Trophoblast cell (in vitro differentiated cells and primary cell): ENCODE results near the gene BAIAP2.
A peak's percentile ranks its signal among the peaks of the same experiment; 100 is the strongest.

Experiments
- DNase-seq, 2 donors: peaks; one replicate each; pipeline ENCODE4 v3.0.0-alpha.2; 2016
- H2AFZ ChIP-seq: 2 replicates; pipeline ENCODE4 v1.6.1; 2013; ENCODE audit warnings: low read length, moderate library complexity, mild to moderate bottlenecking; ENCODE audit not compliant: insufficient read depth, poor library complexity
- H2AK5ac ChIP-seq: 2 replicates; pipeline ENCODE4 v1.6.1; 2013; ENCODE audit warnings: mild to moderate bottlenecking, low read length
- H2BK120ac ChIP-seq: 2 replicates; pipeline ENCODE4 v1.6.1; 2013; ENCODE audit warnings: low read length, mild to moderate bottlenecking, moderate library complexity; ENCODE audit not compliant: insufficient read depth, poor library complexity
- H2BK12ac ChIP-seq: 2 replicates; pipeline ENCODE4 v1.6.1; 2013; ENCODE audit warnings: mild to moderate bottlenecking, low read length, moderate library complexity
- H2BK5ac ChIP-seq: 2 replicates; pipeline ENCODE4 v1.6.1; 2013; ENCODE audit warnings: low read length, low read depth, moderate library complexity, mild to moderate bottlenecking; ENCODE audit not compliant: poor library complexity
- H3K14ac ChIP-seq: 2 replicates; pipeline ENCODE4 v1.6.1; 2013; ENCODE audit warnings: mild to moderate bottlenecking, low read length
- H3K18ac ChIP-seq: 2 replicates; pipeline ENCODE4 v1.6.1; 2013; ENCODE audit warnings: mild to moderate bottlenecking, low read length
- H3K23ac ChIP-seq: 2 replicates; pipeline ENCODE4 v1.6.1; 2013; ENCODE audit warnings: low read length
- H3K27ac ChIP-seq: 2 replicates; pipeline ENCODE4 v1.5.1; 2013; ENCODE audit warnings: low read depth, mild to moderate bottlenecking, inconsistent platforms, low read length, moderate library complexity
- H3K27me3 ChIP-seq: 2 replicates; pipeline ENCODE4 v1.6.1; 2013; ENCODE audit warnings: inconsistent platforms, mild to moderate bottlenecking, low read length, moderate library complexity; ENCODE audit not compliant: insufficient read depth
- H3K36me3 ChIP-seq, 2 experiments: 1 replicate in 1 of 2; 2 replicates in 1 of 2; pipeline ENCODE4 v1.6.1; 2013; ENCODE audit warnings: low read length in 2 of 2, mild to moderate bottlenecking in 2 of 2, moderate library complexity in 1 of 2; ENCODE audit not compliant: insufficient read depth in 2 of 2, control insufficient read depth in 1 of 2
- H3K4ac ChIP-seq: 2 replicates; pipeline ENCODE4 v1.6.1; 2013; ENCODE audit warnings: low read depth, mild to moderate bottlenecking, low read length, moderate library complexity
- H3K4me1 ChIP-seq, 2 experiments: 1 replicate in 1 of 2; 2 replicates in 1 of 2; pipeline ENCODE4 v1.6.1; 2013; ENCODE audit warnings: low read length in 2 of 2, mild to moderate bottlenecking in 2 of 2, moderate library complexity in 1 of 2; ENCODE audit not compliant: insufficient read depth in 2 of 2, control insufficient read depth in 1 of 2
- H3K4me2 ChIP-seq: 2 replicates; pipeline ENCODE4 v1.6.1; 2013; ENCODE audit warnings: inconsistent platforms, mild to moderate bottlenecking, low read length, moderate library complexity
- H3K4me3 ChIP-seq: 2 replicates; pipeline ENCODE4 v1.5.1; 2013; ENCODE audit warnings: mild to moderate bottlenecking, low read depth, low read length, inconsistent platforms
- H3K79me1 ChIP-seq: one replicate; pipeline ENCODE4 v1.6.1; 2013; ENCODE audit warnings: low read length
- H3K79me2 ChIP-seq: 2 replicates; pipeline ENCODE4 v1.6.1; 2013; ENCODE audit warnings: low read length, mild to moderate bottlenecking; ENCODE audit not compliant: control insufficient read depth, insufficient read depth, poor library complexity
- H3K9ac ChIP-seq: 2 replicates; pipeline ENCODE4 v1.6.1; 2013; ENCODE audit warnings: mild to moderate bottlenecking, low read length
- H3K9me3 ChIP-seq: 2 replicates; pipeline ENCODE4 v1.6.1; 2013; ENCODE audit warnings: low read depth, mild to moderate bottlenecking, control low read depth, inconsistent platforms, low read length; ENCODE audit not compliant: insufficient read depth
- H4K12ac ChIP-seq: 2 replicates; pipeline ENCODE4 v1.6.1; 2013; ENCODE audit warnings: low read depth, mild to moderate bottlenecking, low read length, moderate library complexity
- H4K8ac ChIP-seq: 2 replicates; pipeline ENCODE4 v1.6.1; 2013; ENCODE audit warnings: low read depth, mild to moderate bottlenecking, low read length, moderate library complexity
- H4K91ac ChIP-seq: one replicate; pipeline ENCODE4 v1.6.1; 2013; ENCODE audit warnings: low read depth, mild to moderate bottlenecking, low read length, moderate library complexity
- WGBS: extraction: QIAGEN DNeasy Blood & Tissue Kit; methylation state at CpG from one replicate; pipeline ENCODE4 v1.1.7; 2013; ENCODE audit warnings: missing lambda C conversion rate; ENCODE audit not compliant: insufficient read length, insufficient coverage; ENCODE audit errors: extremely low coverage; 5-methylcytosine and 5-hydroxymethylcytosine counted together

BAIAP2 gene

GRCh38 chr17:81060416-81060815 is 25.5 kb downstream of the BAIAP2 start:
- no CpG with 5 or more reads among the region's 10 CpGs for WGBS
- Histone ChIP-seq H3K27ac (no peak overlapping the region), H3K4me2 (no peak overlapping the region), H3K79me2 (peaks cover 1% of the 10 kb centered on the region), H2AFZ (no peak overlapping the region), H2BK120ac (no peak overlapping the region), H3K4ac (no peak overlapping the region), H3K9ac (no peak overlapping the region), H3K27me3 (no peaks in the 10 kb centered on the region), H3K4me3 (no peak overlapping the region), H3K14ac (no peak overlapping the region), H2BK12ac (no peak overlapping the region), H4K8ac (no peak overlapping the region), H2AK5ac (no peak overlapping the region), H3K36me3 (peaks cover 24 to 46% of the 10 kb centered on the region in 2 experiments), H4K91ac (no peak overlapping the region), H3K9me3 (no peaks in the 10 kb centered on the region), H2BK5ac (no peak overlapping the region), H3K4me1 (peaks cover 35% of the 10 kb centered on the region in 2 experiments), H3K23ac (no peak overlapping the region), H3K18ac (no peak overlapping the region), H4K12ac (no peak overlapping the region), H3K79me1 (peaks cover 12% of the 10 kb centered on the region)
- DNase-seq = peak; percentile 52 to 58

DNA sequence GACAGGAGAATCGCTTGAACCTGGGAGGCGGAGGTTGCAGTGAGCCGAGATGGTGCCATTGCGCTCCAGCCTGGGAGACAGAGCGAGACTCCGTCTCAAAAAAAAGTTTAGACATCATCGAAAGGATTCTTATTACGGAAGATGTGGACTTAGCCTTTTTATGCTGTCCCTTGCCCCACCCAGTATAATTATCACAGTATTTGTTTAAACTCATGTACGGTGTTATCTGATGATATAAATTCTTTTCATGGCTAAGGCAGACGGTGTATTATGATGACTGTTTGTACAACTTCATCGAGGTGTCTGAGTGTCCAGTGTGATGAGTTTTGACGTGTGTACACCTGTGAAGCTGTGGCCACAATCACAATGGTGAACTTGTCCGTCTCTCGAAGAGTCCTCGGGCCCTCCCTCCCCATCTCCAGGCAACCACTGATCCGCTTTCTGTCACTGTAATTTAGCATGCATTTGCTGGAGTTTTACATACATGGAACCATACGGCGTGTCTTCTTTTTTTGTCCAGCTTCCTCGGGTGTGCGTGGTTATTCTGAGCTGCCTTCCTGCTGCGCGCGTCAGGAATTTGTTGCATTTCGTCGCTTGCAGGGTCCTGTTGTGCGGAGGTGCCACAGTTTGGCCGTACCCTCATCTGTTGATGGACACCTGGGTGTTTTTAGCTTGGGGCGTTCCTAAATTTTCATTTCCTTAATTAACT is 26.2 kb downstream of the BAIAP2 start:
- no peak overlapping the region for H4K91ac ChIP-seq
- no peak overlapping the region for H3K9ac ChIP-seq
- no peak overlapping the region for H3K4me2 ChIP-seq
- H2BK12ac ChIP-seq = no peak overlapping the region
- DNase-seq = peak in 1 of 2 donors; percentile 24
- peaks cover 12% of the 10 kb centered on the region for H3K79me1 ChIP-seq
- peaks cover 24 to 43% of the 10 kb centered on the region in 2 experiments for H3K36me3 ChIP-seq
- H2BK120ac ChIP-seq = no peak overlapping the region
- no peak overlapping the region for H4K12ac ChIP-seq
- H4K8ac ChIP-seq = no peak overlapping the region
- no peak overlapping the region for H2AFZ ChIP-seq
- H3K14ac ChIP-seq = no peak overlapping the region
- H3K4ac ChIP-seq = no peak overlapping the region
- no peak overlapping the region for H3K4me3 ChIP-seq
- H2BK5ac ChIP-seq = no peak overlapping the region
- H3K4me1 ChIP-seq = peaks cover 39 to 40% of the 10 kb centered on the region in 2 experiments
- no peak overlapping the region for H2AK5ac ChIP-seq
- H3K79me2 ChIP-seq = peaks cover 1% of the 10 kb centered on the region
- H3K18ac ChIP-seq = no peak overlapping the region
- H3K23ac ChIP-seq = no peak overlapping the region
- WGBS = no CpG with 5 or more reads among the region's 28 CpGs
- H3K27ac ChIP-seq = no peak overlapping the region
- H3K9me3 ChIP-seq = no peaks in the 10 kb centered on the region
- no peaks in the 10 kb centered on the region for H3K27me3 ChIP-seq

GRCh38 chr17:81062014-81062780 is 27.2 kb downstream of the BAIAP2 start:
- Histone ChIP-seq H3K27me3 (no peaks in the 10 kb centered on the region), H4K12ac (no peak overlapping the region), H4K91ac (no peak overlapping the region), H3K9me3 (no peaks in the 10 kb centered on the region), H4K8ac (no peak overlapping the region), H3K23ac (no peak overlapping the region), H3K9ac (no peak overlapping the region), H2BK5ac (no peak overlapping the region), H3K4ac (no peak overlapping the region), H3K79me2 (peaks cover 1% of the 10 kb centered on the region), H2AK5ac (no peak overlapping the region), H3K36me3 (peaks cover 29 to 46% of the 10 kb centered on the region in 2 experiments), H2AFZ (no peak overlapping the region), H3K4me3 (no peak overlapping the region), H3K4me1 (peaks cover 32 to 35% of the 10 kb centered on the region in 2 experiments), H3K18ac (no peak overlapping the region), H2BK12ac (no peak overlapping the region), H3K79me1 (peaks cover 12% of the 10 kb centered on the region), H3K14ac (no peak overlapping the region), H3K4me2 (no peak overlapping the region), H3K27ac (no peak overlapping the region), H2BK120ac (no peak overlapping the region)
- DNase-seq = no peak
- WGBS = no CpG with 5 or more reads among the region's 19 CpGs

GRCh38 chr17:81063106-81064093 is 28.4 kb downstream of the BAIAP2 start:
- Histone ChIP-seq H3K23ac (no peak overlapping the region), H3K9me3 (no peaks in the 10 kb centered on the region), H2BK12ac (no peak overlapping the region), H3K27ac (no peak overlapping the region), H3K9ac (no peak overlapping the region), H3K4me3 (no peak overlapping the region), H3K14ac (no peak overlapping the region), H4K91ac (peak overlapping the region; percentile 20), H3K4ac (no peak overlapping the region), H3K27me3 (no peaks in the 10 kb centered on the region), H3K79me1 (peaks cover 7% of the 10 kb centered on the region), H4K12ac (no peak overlapping the region), H3K4me2 (no peak overlapping the region), H3K18ac (no peak overlapping the region), H2BK120ac (no peak overlapping the region), H4K8ac (no peak overlapping the region), H2AK5ac (no peak overlapping the region), H3K79me2 (no peaks in the 10 kb centered on the region), H2AFZ (no peak overlapping the region), H2BK5ac (no peak overlapping the region), H3K36me3 (peaks cover 30 to 49% of the 10 kb centered on the region in 2 experiments), H3K4me1 (peaks cover 20 to 24% of the 10 kb centered on the region in 2 experiments)
- DNase-seq = no peak
- WGBS = no CpG with 5 or more reads among the region's 22 CpGs
